MCF 10A (cell line): ENCODE data around the gene KCNC1. TPM values are rescaled to one million over a fixed set of nuclear protein-coding genes. Genes with fewer than 3 reads are reported as not detected.

Source experiments
- BruUV-seq: library from RNA; stranded (reverse); fragments of 400-500 nt; replicated peaks from 2 replicates; lab custom pipeline; 2021; lab: Mats Ljungman, UMichigan
- CTCF ChIA-PET: fragments of 300-600 bp; sonication (Branson Sonifier 250); formaldehyde crosslinking; extraction: SDS; loops from one replicate; lab custom pipeline; 2021; ENCODE audit warnings: antibody characterized with exemption, inconsistent platforms; lab: Yijun Ruan, JAX
- POLR2A ChIA-PET: fragments of 300-600, 350-650 bp; sonication (Branson Sonifier 250); formaldehyde crosslinking; extraction: SDS; loops from one replicate; lab custom pipeline; 2020; ENCODE audit warnings: antibody characterized with exemption, inconsistent platforms; lab: Yijun Ruan, JAX
- DNase-seq: peaks from one replicate; pipeline ENCODE4 v3.0.0-alpha.2; 2018; ENCODE audit not compliant: unreplicated experiment
- H3K27ac Mint-ChIP-seq: one replicate; pipeline ENCODE4 v1.8.0; 2022; ENCODE audit warnings: mild to moderate bottlenecking, low read depth, mixed read lengths; ENCODE audit not compliant: unreplicated experiment
- H3K27me3 Mint-ChIP-seq: one replicate; pipeline ENCODE4 v1.8.0; 2022; ENCODE audit warnings: mixed read lengths; ENCODE audit not compliant: insufficient read depth, unreplicated experiment
- H3K36me3 Mint-ChIP-seq: one replicate; pipeline ENCODE4 v1.8.0; 2022; ENCODE audit warnings: mild to moderate bottlenecking, moderate library complexity, mixed read lengths; ENCODE audit not compliant: insufficient read depth, unreplicated experiment
- H3K4me1 Mint-ChIP-seq: one replicate; pipeline ENCODE4 v1.8.0; 2022; ENCODE audit warnings: mixed read lengths; ENCODE audit not compliant: insufficient read depth, unreplicated experiment
- H3K4me3 Mint-ChIP-seq: one replicate; pipeline ENCODE4 v1.8.0; 2022; ENCODE audit warnings: mild to moderate bottlenecking, moderate library complexity, mixed read lengths; ENCODE audit not compliant: unreplicated experiment
- H3K9me3 Mint-ChIP-seq: one replicate; pipeline ENCODE4 v1.8.0; 2022; ENCODE audit warnings: mixed read lengths; ENCODE audit not compliant: unreplicated experiment
- intact Hi-C: fragments of 100-400 bp; cut with micrococcal nuclease; formaldehyde crosslinking; loops from 2 replicates; pipeline ENCODE4 v1.14.1; 2022
- total RNA-seq: library from RNA; stranded (reverse); gene quantifications from 2 replicates; pipeline ENCODE4 v1.2.3, GENCODE V29; 2022
- TF ChIP-seq, protein P1 (sequence below): fragments of 200-600 bp; IDR thresholded peaks from one replicate; pipeline ENCODE4 v1.8.0; 2022; ENCODE audit warnings: antibody characterized with exemption, mild to moderate bottlenecking; ENCODE audit not compliant: unreplicated experiment

Gene KCNC1
- total RNA-seq, 1 experiment from 2014 or later = not detected

DNA sequence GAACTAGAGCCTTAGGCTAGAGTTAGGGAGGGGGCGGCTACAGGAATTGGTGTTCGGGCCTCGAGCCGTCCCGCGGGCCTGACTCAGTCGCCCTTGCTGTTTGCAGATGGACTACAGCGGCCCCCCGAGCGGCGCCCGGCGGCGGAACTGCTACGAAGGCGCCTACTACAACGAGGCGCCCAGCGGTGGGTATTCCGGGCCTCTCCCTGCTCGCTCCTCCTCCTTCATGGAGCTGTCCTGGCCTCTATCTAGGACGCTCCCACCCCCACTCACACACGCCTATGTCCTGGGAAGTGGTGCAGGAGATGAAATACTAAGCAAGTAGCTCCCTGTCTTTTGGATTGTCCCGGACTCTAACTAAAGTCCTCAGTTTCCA is 13.8 kb upstream of the KCNC1 start:
- no peaks in the 10 kb centered on the region for H3K36me3 Mint-ChIP-seq
- H3K4me1 Mint-ChIP-seq = no peaks in the 10 kb centered on the region
- BruUV-seq = no TSS peak
- TF ChIP-seq, protein P1, sequence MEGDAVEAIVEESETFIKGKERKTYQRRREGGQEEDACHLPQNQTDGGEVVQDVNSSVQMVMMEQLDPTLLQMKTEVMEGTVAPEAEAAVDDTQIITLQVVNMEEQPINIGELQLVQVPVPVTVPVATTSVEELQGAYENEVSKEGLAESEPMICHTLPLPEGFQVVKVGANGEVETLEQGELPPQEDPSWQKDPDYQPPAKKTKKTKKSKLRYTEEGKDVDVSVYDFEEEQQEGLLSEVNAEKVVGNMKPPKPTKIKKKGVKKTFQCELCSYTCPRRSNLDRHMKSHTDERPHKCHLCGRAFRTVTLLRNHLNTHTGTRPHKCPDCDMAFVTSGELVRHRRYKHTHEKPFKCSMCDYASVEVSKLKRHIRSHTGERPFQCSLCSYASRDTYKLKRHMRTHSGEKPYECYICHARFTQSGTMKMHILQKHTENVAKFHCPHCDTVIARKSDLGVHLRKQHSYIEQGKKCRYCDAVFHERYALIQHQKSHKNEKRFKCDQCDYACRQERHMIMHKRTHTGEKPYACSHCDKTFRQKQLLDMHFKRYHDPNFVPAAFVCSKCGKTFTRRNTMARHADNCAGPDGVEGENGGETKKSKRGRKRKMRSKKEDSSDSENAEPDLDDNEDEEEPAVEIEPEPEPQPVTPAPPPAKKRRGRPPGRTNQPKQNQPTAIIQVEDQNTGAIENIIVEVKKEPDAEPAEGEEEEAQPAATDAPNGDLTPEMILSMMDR = no peak
- intact Hi-C loops = no loop called here
- POLR2A ChIA-PET = no interaction called here
- H3K27ac Mint-ChIP-seq = no peak overlapping the region
- peaks cover 27% of the 10 kb centered on the region for H3K27me3 Mint-ChIP-seq
- H3K4me3 Mint-ChIP-seq = no peak overlapping the region
- no peaks in the 10 kb centered on the region for H3K9me3 Mint-ChIP-seq
- DNase-seq = no peak
- CTCF ChIA-PET = interaction anchor here (1.9 to 2.9 kb wide), 2 partner anchors 10 to 258 kb away, joined by 7 to 19 read pairs; no protein-coding TSS in a partner anchor

DNA sequence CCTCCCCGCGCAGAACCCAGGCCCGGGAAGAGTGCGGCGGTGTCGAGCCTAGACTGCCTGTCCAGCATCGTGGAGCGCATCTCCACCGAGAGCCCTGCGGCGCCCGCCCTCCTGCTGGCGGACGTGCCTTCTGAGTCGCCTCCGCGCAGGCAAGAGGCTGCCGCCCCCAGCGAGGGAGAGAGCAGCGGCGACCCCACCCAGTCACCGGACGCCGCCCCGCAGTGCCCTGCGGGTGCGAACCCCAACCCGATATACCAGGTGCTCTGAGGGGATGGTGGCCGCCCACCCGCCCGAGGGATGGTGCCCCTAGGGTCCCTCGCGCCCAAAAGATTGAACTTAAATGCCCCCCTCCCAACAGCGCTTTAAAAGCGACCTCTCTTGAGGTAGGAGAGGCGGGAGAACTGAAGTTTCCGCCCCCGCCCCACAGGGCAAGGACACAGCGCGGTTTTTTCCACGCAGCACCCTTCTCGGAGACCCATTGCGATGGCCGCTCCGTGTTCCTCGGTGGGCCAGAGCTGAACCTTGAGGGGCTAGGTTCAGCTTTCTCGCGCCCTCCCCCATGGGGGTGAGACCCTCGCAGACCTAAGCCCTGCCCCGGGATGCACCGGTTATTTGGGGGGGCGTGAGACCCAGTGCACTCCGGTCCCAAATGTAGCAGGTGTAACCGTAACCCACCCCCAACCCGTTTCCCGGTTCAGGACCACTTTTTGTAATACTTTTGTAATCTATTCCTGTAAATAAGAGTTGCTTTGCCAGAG is 13.2 kb upstream of the KCNC1 start:
- Mint-ChIP-seq H3K27ac (no peak overlapping the region), H3K9me3 (no peaks in the 10 kb centered on the region), H3K4me3 (no peak overlapping the region), H3K4me1 (no peaks in the 10 kb centered on the region), H3K27me3 (peaks cover 27% of the 10 kb centered on the region), H3K36me3 (no peaks in the 10 kb centered on the region)
- intact Hi-C loops = no loop called here
- no TSS peak for BruUV-seq
- TF ChIP-seq, protein P1 = no peak
- ChIA-PET CTCF (interaction anchor here (0.7 to 2.9 kb wide), 6 partner anchors 10 to 270 kb away, joined by 3 to 19 read pairs (median 4); no protein-coding TSS in a partner anchor), POLR2A (no interaction called here)
- DNase-seq = no peak

DNA sequence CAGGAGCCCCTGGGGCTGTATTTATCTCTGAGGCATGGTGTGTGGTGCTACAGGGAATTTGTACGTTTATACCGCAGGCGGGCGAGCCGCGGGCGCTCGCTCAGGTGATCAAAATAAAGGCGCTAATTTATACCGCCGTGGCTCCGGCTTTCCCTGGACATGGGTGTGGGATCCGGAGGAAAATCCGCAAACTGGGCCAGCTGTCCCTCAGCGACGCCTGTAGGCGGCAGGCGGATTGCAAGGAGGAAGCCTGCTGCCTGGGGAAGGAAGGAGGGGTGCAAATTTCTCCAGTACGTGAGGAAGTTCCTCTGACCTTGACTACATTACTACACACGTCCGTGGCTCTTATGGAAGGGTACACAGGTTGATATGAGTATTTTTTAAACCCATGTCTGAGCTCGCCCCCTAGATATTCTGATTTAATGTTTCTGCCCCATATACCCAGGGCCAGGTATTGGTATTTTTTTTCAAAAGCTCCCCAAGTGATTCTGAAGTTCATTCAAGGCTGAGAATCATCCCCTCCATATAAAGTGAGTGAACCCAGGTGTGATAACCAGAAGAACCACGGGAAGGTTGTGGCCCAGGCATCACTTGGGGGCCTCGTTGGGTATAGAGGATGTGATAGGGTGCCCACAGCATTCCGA is 12.5 kb upstream of the KCNC1 start:
- BruUV-seq = no TSS peak
- Mint-ChIP-seq H3K27ac (no peak overlapping the region), H3K36me3 (no peaks in the 10 kb centered on the region), H3K4me3 (no peak overlapping the region), H3K9me3 (no peaks in the 10 kb centered on the region), H3K27me3 (peaks cover 31% of the 10 kb centered on the region), H3K4me1 (no peaks in the 10 kb centered on the region)
- ChIA-PET CTCF (interaction anchor here (0.6 to 2.9 kb wide), 9 partner anchors 9 to 269 kb away, joined by 3 to 19 read pairs (median 4); no protein-coding TSS in a partner anchor), POLR2A (no interaction called here)
- intact Hi-C loops = no loop called here
- peak; percentile 27 for DNase-seq
- TF ChIP-seq, protein P1 = no peak
